Ecto neural progenitor cell (in vitro differentiated cells): Measurements from ENCODE around the gene ZMYND8.
"Not testable (repeated sequence)": the region's sequence is repeated elsewhere in the genome, so short reads cannot be mapped to it uniquely, and the experiment has no call there.

Source experiments
- DNase-seq: peaks from one replicate; pipeline ENCODE4 v3.0.0-alpha.2; 2018; ENCODE audit warnings: low spot score

The ZMYND8 gene

DNA sequence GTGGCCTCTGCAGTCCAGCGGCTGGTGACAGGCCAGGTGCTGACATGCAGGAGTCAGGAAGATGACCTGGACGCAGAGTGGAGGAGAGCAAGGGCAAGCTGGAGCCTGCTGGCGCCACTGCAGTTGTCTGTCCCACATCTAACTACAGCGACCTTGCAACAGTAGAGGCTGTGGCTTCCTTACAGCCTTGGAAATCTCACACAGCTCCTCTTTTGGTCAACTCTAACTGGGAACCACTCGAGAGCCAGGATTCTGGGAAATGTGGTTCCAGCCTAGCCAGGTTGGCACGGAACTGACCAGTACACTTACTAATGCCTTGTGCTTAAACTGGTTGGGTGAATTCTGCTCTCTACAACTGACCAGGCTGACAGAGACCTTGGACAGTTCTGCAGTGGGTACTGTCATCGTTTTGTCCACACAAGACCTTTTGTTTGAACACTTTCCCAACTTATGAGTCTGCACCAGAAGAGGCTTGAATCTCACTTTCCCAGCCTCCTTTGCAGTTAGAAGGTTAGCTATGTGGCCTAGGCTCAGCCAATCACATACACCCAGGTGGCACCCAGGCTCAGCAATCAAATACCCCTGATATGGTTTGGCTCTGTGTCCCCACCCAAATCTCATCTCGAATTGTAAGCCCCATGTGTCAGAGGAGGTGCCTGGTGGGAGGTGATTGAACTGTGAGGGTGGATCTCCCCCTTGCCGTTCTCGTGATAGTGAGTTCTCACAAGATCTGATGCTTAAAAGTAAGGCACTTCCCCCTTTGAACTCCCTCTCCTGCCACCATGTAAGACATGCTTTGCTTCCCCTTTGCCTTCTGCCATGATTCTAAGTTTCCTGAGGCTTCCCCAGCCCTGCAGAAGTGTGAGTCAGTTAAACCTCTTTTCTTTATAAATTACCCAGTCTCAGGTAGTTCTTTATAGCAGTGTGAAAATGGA, 153.5 kb downstream of the ZMYND8 start:
- DNase-seq = no peak

GRCh38 chr20:47201074-47201730, 155.3 kb downstream of the ZMYND8 start:
- DNase-seq = no peak

DNA sequence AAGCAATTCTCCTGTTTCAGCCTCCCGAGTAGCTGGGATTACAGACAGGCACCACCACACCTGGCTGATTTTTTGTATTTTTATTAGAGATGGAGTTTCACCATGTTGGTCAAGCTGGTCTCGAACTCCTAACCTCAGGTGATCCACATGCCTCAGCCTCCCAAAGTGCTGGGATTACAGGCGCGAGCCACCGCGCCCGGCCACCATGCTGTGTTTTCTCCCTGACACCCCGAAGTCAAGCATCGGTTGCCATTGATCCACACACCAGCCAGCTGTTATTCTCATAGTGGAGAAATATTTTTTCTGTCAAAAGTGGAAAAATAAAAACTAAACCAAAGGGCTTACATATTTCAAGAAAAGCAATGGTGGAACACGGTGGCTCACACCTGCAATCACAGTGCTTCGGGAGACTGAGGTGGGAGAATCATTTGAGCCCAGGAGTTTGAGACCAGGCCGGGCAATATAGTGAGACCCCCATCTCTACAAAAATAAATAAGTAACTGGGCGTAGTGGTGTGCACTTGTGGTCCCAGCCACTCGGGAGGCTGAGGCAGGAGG, 157.4 kb downstream of the ZMYND8 start:
- DNase-seq = no peak

DNA sequence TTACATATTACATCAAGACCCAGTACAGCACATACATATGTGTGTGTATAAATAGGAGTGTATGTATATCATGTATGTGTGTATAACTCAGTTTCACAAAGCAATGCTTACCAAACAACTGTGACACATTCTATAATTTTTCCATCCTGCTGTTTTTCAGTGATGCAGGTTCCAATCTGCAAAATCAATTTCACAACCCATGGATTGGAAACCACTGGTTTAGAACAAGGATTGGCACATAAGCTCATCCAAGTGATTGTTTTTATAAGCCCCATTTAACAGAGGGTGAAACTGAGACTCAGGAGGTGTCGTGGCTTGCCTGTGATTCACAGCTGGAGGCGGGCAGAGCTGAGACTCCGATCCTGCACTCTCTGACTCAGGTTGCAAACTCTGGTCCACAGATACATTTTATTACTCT, 158.2 kb downstream of the ZMYND8 start:
- DNase-seq = no peak

- DNase-seq = peak; percentile 86
These were observed 160.1 kb downstream of the ZMYND8 start for GRCh38 chr20:47196091-47197081.

DNA sequence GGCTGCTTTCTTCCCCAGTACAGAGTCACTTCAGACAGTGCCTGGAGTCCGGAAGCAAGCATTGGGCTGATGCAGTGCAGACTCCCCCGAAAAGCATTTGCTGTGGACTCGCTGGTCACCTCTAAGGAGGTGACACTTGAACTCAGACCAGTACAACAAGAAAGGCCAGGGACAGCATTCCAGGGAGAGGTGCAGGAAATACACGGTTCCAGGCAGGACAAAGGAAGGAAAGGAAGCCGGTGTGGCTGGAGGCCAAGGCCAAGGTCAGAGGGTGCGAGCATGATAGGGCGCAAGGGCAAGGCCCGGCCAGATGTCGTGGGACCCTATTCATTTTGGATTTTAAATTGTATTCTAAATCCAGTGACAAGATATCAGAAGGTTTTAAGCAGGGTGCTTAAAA, 160.9 kb downstream of the ZMYND8 start:
- no peak for DNase-seq

DNA sequence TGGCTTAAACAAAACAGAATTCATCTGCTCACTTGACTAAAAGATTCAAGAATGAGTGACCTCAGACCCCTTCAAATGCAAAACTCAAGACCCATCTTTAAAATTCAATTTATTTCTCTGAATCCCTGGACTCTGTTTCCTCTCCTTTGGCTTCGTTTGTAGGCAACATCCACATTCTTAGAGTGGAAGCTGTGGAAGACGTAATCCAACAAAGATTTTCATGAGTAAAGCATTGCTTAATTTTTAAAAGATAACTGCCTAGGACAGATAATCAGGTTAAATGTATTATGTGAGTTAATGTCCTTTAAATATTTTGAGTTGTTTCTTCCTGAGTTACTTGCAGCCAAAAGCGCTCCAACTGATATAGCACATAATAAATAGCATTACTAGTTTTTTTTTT, 164.5 kb downstream of the ZMYND8 start:
- DNase-seq = no peak

DNA sequence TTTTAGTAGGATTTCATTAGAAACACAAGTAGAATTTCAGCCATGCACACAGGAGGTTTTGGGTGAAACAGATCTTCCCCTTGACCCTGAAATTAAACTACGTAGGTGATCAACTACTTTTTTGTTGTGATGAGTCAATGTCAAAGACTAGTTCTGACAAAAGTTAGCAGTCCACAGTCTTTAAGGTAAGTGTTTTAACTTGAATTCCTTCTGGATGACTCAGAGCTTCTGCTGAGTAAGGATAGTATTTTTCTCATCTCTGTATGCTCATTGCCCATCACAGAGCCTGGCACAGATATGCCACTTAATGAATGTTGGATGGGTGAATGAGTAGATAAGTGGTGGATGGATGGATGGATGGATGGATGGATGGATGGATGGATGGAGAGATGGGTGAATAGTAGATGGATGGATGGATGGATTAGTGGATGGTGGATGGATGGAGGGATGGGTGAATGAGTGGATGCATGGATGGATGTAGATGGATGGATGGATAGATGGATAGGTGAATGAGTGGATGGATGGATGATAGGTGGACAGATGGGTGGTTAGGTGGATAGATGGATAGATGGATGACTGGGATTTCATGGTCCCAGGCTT, 165.3 kb downstream of the ZMYND8 start:
- DNase-seq = no peak

GRCh38 chr20:47189060-47189459, 167.4 kb downstream of the ZMYND8 start:
- DNase-seq = no peak

DNA sequence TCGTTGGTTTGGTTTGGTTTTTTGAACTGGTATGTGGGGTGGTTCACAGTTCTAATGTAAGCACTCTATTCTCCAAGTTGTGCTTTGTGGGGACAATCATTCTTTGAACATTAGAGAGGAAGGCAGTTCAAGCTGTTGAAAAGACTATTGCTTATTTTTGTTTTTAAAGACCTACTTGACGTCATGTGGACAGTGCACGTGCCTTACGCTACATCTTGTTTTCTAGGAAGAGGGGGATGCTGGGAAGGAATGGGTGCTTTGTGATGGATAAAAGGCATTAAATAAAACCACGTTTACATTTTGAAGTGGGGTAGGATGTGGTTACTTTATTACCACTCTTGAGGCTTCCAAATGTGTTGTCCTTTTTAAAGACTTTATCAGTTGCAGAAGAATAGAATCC, 168.0 kb downstream of the ZMYND8 start:
- no peak for DNase-seq

DNA sequence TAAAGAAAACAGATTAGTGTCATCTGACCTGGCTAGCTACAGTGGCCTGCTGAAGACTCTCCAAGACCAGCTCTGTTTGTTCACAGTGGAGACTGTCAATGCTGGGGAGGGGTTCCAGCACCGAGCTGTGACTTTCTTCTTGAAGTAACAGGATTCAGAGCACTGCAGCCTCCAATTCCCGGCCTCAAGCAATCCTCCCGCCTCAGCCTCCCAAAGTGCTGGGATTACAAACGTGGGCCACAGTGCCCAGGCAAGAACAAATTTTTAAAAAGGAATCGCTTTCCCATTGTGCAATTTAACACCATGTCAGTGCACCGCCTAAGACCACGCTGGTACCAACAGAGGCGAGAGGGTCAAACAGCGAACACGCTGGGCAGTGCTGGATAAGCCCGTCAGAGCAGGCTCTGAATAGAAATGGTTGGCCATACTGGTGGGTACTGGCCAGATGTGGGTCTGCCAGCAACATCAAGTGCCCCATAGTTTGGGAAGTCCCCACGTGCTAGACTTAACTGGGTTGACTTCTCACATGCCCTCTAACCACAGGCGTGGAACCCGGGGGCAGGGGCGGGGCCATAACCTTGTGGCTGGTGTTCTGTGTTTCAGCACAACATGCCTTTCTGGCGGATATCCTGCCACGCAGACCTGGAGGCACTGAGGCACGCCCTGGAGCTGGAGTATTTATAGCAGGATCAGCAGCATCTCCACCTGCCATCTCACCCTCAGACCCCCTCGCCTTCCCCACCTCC, 168.9 kb downstream of the ZMYND8 start:
- DNase-seq = no peak

- no peak for DNase-seq
These were observed 173.1 kb downstream of the ZMYND8 start for GRCh38 chr20:47183367-47183766.

- DNase-seq = no peak
These were observed 175.2 kb downstream of the ZMYND8 start for GRCh38 chr20:47181056-47181862.

DNA sequence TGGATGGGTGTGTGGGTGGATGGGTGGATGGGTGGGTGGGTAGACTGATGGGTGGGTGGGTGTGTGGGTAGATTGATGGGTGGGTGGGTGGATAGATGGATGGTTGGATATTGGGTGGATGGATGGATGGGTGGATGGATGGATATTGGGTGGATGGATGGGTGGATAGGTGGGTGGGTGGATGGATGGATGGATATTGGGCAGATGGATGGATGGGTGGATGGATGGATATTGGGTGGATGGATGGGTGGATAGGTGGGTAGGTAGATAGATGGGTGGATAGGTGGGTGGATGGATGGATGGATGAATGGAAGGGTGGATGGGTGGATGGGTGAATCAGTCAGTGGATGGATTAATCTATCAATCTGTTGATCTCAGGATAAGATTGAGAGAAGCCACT, 177.2 kb downstream of the ZMYND8 start:
- no peak for DNase-seq

- no peak for DNase-seq
These were observed 177.6 kb downstream of the ZMYND8 start for GRCh38 chr20:47178851-47179250.

- DNase-seq = no peak
These were observed 178.2 kb downstream of the ZMYND8 start for GRCh38 chr20:47178277-47178676.

DNA sequence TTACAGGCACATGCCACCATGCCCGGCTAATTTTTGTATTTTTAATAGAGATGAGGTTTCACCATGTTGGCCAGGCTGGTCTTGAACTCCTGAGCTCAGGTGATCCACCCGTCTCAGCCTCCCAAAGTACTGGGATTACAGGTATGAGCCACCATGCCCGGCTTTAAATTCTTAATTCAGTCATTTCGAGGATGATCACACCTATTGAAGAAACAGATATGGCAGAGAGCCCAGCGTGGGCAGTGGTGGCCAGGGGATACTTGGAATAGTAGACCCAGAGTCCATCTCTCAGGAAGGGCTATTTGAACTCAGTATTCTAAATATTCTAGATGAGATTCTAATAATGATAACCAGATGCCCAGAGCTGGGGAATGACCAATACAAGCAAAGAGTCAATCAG, 180.3 kb downstream of the ZMYND8 start:
- DNase-seq = not testable (repeated sequence)

GRCh38 chr20:47175493-47175892, 181.0 kb downstream of the ZMYND8 start:
- DNase-seq = no peak

- DNase-seq = no peak
These were observed 181.8 kb downstream of the ZMYND8 start for GRCh38 chr20:47174456-47175243.
